VCaP (cell line): ENCODE data around the gene GPR87.

Experiments used
- H3K27ac ChIP-seq: fragments of 450-650 bp; 2 replicates; pipeline ENCODE4 v1.5.1; 2017
- CTCF ChIP-seq: fragments of 450-650 bp; conservative IDR thresholded peaks from 2 replicates; pipeline ENCODE4 v1.5.1; 2017; ENCODE audit warnings: mild to moderate bottlenecking, moderate library complexity

GPR87 gene

GRCh38 chr3:151275091-151275490 lies 41.5 kb downstream of the GPR87 start:
- H3K27ac ChIP-seq: no peak overlapping the region
- TF ChIP-seq CTCF: no peak

- TF ChIP-seq CTCF: no peak
- no peak overlapping the region for H3K27ac ChIP-seq
Measured at GRCh38 chr3:151269631-151270030, 47.0 kb downstream of the GPR87 start.

GRCh38 chr3:151268267-151269235 lies 48.1 kb downstream of the GPR87 start:
- H3K27ac ChIP-seq: no peak overlapping the region

GRCh38 chr3:151267066-151267465 lies 49.6 kb downstream of the GPR87 start:
- H3K27ac ChIP-seq: no peak overlapping the region
- no peak for TF ChIP-seq CTCF

More at GRCh38 chr3:151268267-151269235, 48.1 kb downstream of the GPR87 start:
- TF ChIP-seq CTCF: no peak

- TF ChIP-seq CTCF: no peak
- H3K27ac ChIP-seq: no peak overlapping the region
Measured at GRCh38 chr3:151265866-151266265, 50.8 kb downstream of the GPR87 start.

GRCh38 chr3:151265166-151265565 lies 51.5 kb downstream of the GPR87 start:
- H3K27ac ChIP-seq: no peak overlapping the region

More at GRCh38 chr3:151265166-151265565, 51.5 kb downstream of the GPR87 start:
- TF ChIP-seq CTCF: no peak
